HG02970 (cell line): ENCODE data around the gene SEMA4F.
"Not testable (repeated sequence)": the region's sequence is repeated elsewhere in the genome, so short reads cannot be mapped to it uniquely, and the experiment has no call there.

Experiments used
- ATAC-seq: cut with Tn5 transposase; IDR thresholded peaks from one replicate; pipeline ENCODE4 v1.9.1; 2021; ENCODE audit warnings: mild to moderate bottlenecking, moderate library complexity, moderate number of reproducible peaks; ENCODE audit not compliant: unreplicated experiment, low FRiP score

The SEMA4F gene, protein sequence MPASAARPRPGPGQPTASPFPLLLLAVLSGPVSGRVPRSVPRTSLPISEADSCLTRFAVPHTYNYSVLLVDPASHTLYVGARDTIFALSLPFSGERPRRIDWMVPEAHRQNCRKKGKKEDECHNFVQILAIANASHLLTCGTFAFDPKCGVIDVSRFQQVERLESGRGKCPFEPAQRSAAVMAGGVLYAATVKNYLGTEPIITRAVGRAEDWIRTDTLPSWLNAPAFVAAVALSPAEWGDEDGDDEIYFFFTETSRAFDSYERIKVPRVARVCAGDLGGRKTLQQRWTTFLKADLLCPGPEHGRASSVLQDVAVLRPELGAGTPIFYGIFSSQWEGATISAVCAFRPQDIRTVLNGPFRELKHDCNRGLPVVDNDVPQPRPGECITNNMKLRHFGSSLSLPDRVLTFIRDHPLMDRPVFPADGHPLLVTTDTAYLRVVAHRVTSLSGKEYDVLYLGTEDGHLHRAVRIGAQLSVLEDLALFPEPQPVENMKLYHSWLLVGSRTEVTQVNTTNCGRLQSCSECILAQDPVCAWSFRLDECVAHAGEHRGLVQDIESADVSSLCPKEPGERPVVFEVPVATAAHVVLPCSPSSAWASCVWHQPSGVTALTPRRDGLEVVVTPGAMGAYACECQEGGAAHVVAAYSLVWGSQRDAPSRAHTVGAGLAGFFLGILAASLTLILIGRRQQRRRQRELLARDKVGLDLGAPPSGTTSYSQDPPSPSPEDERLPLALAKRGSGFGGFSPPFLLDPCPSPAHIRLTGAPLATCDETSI

DNA sequence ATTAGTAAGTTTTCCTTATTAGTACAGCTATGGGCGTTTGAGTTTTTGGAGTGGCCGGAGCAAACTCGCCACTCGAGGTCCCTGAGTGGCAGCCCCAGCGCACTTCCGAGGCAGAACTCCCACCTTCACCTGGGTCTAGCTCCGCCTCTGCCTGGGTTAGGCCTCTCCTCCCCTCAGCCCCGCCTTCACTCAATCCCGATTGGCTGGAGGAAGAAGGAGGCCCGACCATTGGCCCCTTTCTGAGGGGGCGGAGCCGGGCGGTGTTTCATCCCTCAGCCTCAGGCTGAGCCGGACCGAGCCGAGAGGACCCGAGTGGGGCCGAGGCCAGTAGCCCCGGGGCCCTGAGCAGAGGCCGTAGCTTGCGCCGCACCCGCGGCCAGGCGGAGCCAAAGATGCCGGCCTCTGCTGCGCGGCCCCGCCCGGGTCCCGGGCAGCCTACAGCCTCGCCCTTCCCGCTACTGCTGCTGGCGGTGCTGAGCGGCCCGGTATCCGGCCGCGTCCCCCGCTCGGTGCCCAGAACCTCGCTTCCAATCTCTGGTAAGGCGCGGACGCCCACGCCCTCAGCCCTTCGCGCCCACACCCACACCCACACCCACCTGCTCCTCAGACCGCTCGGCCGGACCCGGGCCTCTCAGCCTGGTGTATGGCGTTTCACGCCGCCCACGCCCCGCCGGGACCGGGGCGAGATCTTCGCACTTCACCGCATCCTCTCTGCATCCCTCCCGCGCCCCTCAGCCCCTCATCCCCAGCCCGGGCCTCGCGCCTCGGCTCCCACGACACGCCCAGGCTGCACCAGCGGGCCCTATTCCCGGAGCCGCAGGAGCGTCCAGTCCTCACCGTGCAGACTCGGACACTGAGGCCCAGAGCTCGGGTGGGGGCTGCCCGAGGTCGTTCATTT, at the start of gene SEMA4F:
Gene SEMA4F (plus strand): TSS at position 263 of the 898 bp plus-strand sequence. CDS start 130 bp downstream, at position 393.
- peak; percentile 100 for ATAC-seq

DNA sequence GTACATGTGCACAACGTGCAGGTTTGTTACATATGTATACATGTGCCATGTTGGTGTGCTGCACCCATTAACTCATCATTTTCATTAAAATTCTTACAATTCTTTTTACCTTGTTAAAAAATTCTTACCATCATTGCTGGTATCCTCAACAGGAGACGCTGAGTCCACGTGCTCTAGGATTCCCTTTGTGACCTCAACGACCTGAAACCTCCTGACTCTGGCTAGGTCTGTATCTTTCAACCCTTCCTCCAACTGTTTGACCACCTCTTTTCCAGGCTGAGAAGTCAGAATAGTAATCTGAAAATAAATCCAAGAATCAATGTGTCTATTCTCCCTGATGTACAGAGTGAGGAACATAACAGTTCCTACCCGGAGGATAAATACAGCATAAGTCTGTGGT, 47.1 kb upstream of the SEMA4F start:
- ATAC-seq, result no peak

DNA sequence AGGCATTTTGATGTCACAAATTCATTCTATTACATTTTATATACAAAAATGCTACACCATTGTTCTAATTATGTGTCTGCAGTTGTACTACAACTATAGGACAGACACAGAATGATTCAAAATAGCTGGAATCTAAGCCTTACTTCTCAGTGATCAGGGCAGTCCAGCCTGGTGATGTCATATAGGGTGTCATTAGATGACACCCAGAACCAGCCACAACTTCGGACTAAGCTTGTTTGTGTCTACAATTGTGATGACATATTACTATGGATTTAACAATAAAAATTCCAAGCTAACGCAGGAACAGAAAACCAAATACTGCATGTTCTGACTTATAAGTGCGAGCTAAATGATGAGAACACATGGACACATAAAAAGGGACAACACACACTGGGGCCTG, 36.9 kb upstream of the SEMA4F start:
- ATAC-seq, result no peak

DNA sequence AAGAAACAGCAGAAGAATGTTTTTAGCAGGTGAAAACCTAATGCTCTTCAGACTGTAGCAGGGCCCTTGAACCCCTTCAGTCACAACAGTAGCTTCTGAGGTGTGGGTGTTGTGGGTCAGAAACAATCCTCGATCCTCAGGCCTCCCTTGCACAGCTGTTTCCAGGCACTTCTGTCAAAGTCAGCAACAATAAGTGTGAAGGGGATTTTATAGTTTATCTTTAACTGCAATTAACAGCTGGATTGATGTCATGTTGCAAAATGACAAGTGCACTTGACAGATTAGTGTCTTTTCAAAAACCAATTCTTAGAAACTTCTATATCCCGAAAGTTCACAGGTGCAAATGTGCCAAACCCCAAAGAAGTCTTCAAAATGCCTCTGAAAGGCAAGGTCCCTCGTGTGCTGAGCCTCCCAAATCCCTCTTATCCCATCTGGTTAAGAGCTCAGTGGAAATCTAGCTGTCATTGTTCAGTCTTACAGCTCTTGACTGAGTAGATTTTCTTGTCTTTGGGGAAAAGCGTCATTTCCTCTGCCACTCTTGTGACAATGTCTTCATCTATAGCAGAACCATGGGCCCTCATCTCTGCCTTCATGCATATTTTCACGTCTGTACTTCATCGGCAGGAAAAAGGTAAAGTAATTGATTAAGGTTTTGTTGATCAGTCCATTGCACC, 35.5 kb upstream of the SEMA4F start:
- no peak for ATAC-seq

DNA sequence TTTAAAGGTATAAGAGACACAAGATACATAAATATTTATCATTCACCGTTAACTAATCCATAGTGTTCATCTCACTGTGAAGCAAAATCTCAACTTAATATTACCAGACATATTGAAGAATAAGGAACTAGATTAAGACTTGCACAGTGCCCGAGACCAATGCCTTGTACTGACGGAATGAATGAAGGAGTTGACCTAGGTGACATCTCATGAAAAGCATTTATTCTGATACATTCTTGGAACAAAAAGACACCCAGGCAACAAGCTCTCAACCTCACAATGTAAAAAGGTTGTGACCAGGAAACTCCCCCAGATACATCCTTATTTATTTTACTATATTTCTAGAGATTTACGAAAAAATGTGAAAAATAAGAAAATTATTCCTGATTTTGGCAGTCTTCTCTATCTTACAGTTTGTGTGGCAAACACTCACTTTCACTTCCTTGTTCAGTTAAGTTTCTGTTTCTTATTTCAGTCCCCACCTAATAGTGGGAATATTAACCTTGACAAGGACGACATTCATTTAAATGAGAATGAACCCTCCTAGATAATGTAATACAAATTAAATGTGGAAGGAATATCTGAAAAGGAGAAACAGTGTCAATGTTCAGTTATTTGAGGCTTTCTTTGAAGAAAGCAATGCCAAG, 34.3 kb upstream of the SEMA4F start:
- no peak for ATAC-seq

DNA sequence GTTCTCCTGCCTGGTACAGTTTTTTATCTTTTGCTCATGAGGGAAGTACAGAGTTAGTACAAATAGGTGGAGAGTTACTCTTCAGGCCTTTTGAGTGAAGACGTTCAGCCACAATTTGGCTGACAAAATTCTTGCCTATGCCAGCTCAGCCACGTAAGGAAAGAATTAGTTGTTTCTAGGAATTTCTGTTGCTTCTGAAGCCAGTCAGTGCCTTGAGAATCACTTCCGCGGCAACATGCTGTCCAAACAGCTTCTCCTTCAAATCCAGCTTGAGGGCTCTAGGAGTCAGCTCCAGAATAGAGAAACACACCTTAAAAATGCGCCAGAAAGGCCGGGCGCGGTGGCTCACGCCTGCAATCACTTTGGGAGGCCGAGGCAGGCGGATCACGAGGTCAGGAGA, 33.4 kb upstream of the SEMA4F start:
- no peak for ATAC-seq

DNA sequence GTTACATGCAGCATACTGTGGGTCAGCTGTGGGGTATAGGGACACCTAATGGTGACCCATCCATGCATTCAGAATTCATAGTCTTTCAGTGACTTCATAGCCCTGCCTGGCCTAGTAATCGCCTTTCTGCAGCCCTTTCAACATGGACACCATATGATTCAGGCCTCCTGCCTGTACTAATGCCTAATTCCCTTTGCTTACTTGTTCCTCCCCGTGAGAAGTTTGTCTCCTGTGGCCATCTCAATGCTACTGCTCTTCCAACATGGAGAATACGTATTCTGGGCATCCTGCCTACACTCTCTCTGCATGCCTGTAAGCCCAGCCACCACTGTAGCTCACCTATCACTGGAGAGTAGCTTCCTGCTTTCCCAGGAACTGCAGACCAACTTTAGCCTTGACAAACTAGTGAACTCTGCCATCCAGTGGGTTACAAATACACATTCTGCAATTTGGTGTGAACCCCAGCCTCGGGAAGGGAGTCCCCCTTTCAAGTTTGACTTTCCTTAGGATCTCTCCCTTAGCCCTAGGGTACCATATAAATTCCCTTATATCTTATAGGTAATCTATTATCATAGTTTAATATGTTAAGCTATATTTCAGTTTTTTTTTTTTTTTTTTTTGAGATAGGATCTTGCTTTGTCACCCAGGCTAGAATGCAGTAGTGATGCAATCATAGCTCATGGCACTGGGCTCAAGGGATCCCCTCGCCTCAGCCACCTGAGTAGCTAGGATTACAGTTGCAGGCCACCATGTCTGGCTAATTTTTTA, 28.2 kb upstream of the SEMA4F start:
- ATAC-seq, result no peak

DNA sequence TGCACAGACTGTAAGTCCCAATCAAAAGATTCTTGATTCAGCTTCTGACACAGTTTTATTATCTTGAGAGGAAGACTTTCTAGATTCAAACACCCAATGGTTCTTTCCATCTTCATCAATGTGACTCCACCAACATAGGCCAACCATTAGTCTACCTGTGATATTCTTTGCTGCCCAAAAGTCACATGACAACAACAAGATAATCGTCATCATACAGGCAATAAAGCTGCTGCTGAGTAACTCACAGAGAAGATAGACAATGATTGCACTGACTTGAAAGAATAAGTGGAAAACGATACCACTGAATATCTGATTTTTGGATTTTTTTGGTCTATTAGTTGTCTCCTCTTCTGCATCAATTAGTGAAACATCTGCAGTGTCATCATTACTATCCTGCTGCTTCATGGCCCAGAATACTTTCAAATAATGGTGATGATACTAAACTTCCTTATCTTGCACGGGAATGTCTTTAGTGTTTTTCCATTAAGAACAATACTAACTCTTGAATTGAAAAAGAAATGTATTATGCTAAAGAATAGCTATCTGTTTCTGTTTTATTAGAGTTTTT, 25.4 kb upstream of the SEMA4F start:
- ATAC-seq, result no peak

DNA sequence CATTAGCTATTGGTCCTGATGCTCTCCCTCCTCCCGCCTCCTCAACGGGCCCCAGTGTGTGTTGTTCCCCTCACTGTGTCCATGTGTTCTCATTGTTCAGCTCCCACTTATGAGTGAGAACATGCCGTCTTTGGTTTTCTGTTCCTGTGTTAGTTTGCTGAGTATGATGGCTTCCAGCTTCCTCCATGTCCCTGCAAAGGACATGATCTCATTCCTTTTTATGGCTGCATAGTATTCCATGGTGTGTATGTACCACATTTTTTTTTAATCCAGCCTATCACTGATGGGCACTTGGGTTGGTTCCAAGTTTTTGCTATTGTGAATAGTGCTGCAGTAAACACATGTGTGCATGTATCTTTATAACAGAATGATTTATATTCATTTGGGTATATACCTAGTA, 23.6 kb upstream of the SEMA4F start:
- ATAC-seq, result not testable (repeated sequence)

DNA sequence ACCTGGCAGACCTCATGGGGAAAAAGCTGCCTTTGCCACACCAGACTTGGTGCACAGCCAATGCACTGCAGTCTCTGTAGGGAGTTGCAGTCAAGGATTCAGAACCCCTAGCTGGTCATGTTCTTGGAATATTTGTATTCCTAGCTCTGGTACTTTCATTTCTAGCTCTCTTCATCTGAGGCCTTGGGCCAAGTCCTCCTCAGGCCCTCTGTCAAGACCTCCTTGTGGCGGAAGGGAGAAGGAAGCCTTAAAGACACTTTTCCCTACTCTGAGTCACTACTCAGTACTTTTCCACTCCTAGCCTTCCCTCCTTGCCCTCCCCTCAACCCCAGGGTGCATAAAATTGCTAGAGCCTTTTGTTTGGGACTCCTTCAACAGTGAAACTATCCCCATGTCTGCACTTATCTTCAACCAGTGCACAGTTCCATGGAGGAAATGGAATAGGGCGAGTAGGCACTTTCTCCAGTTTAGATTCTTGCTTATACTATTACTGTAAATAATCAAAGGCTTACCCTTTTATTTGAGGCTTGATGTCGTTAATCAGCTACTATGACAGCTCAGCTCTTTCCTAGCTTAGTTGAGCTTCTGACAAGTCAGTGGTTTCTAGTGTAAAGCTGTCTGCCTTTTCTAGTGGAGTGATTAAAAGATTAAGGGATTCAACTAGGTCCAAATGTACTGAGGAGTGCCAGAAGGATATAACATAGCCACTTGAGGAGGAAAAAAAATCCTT, 21.7 kb upstream of the SEMA4F start:
- ATAC-seq, result no peak

DNA sequence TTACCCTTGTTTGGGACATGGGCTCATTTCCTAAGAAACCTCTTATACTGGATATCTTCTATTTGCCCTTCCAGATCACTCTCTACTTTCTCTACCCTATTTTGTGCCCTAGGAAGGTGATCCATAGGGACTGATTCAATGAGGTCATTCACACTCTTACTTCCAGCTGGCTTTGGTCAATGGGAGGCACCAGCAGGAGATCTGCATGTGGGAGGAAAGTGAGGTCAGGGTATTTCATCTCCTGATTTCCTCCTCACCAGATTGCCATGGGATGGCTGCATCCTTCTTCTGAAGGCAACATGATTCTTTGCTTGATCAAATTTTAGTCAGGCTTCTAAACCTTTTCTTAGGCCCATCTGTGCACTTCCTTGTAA, 21.1 kb upstream of the SEMA4F start:
- ATAC-seq, result no peak

DNA sequence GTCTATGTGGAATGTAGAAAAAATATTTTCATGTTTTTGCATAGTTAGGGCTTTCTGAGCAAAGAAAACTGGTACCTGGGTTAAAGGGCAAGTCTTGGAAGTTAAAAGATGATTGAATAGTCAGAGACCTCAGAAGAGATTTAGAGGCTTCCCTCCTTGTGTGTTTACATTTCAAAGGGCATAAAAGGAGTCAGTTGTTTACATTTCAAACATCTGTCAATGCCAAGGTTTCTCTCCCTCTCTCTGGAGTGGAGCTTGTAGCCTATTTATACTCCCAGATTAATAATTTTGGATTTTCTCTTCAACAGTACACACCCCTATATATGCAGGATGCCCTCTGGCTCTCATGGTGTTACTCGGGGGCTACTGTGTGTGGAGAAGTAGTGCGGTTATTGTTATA, 14.5 kb upstream of the SEMA4F start:
- ATAC-seq, result no peak

DNA sequence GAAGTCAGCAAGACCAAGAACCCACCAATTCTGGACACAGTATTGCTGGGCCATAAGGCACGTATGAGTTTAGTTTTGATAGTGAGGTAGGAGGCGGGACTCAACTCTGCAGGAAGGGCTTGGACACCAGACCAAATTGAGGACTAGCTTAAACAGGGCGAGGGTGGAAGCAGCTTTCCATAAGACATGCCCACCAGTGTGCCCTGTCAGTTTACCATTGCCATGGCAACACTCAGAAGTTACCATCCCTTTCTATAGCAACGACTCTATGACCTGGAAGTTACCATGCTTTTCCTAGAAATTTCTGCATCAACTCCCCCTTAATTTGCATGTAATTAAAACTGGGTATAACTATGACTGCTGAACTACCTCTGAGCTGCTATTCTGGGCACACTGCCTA, 8.7 kb upstream of the SEMA4F start:
- no peak for ATAC-seq

DNA sequence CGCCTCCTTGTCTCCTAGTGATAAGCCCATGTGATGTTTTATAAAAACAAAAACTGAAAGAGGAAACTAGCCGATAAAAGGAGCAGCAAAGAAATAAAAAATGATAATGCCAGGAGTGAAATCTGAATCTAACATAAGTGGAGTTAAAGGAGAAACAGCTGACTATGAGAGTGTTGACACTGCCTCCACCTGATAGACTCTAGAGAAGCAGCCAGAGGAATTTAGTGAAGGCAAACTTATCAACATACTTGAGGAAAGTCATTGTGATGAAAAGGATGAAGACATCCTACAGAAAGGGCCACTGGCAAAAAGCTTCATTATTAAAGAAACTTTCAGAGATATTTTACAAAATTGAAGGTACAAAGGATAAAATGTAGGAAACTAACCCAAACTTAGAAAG, 7.8 kb upstream of the SEMA4F start:
- ATAC-seq, result no peak

DNA sequence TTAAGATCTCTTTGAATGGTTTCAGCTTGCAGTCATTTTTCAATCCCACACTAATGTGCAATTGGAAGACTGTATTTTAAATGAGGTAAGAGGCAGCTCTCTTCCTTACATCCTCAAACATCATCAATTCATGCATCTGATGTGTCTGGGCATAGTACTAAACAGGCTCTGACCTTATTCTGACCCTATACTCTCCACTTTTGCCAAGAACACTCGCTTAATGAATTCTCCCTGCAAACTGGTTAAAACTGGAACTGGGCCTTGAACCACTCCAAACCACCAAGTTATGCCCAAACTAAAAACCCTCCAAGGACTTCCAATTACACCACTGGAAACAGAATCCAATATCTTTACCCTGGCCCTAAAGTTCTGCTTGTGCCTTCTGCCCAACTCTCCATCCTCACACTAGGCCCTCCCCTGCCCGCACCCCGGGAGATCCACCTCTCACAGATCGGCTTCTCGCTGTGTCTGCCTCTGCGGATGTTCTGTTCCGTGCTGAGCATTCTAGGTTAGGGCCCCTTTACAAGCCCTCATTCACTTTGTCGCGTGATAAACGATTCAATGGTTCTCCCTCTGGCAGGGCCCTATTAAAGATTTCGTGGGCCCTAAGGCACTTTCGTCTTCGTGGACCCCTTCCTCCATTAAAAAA, 7.1 kb upstream of the SEMA4F start:
- ATAC-seq, result no peak

DNA sequence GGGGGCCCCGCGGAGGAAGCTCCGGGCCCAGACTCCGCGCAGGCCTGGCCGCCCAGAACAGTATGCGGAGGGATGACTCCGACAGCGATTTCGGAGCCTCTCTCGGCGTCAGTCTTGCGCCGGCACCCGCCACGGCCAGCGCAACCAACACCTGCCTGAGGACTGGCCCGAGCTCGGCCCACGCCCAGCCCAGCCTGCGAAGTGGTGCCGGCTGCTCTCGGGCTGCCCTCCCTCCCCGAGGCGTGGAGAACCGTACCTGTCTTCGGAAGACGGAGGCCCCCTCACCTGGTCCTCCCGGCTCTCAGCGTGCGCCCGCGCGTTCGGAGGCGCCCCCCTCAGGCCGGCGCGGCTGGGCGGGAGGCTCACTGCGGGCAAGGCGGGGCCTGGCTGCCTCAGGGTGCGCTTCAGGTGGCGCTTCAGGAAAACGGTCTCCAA, 6.0 kb upstream of the SEMA4F start, which contains the start of gene M1AP:
Gene M1AP (minus strand): TSS at position 322 of the 435 bp plus-strand sequence. CDS start 8,055 bp downstream, outside the sequence.
- no peak for ATAC-seq

DNA sequence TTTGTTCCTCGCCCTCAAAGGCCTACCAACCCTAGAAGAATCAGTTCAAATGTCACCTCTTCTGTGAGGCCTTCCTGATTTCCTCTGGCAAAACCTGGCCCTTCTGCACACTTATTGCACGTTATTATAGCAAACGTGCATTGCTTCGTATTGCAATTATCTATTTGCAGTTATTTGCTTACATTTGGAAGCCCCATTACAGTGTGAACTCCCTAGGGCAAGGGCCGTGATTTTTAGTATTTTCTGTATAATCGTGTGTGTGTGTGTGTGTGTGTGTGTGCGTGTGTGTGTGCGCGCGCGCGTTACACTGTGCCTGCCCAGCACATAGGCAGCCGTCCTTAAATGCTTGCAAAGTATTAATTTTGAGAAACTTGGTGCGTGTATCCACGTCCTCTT, 460 bp upstream of the SEMA4F start:
- ATAC-seq, result peak; percentile 27
